K562 (cell line): ENCODE results near the gene HEATR9.

Experiments used
- CEBPB ChIP-seq: fragments of 450-650 bp; IDR thresholded peaks from 2 replicates; pipeline ENCODE4 v1.6.1; 2016; ENCODE audit warnings: missing genetic modification characterization, missing compliant biosample characterization
- FOXP4 ChIP-seq: sonication (generic); formaldehyde crosslinking; IDR thresholded peaks from 2 replicates; pipeline ENCODE4 v1.8.0; 2022; ENCODE audit warnings: mild to moderate bottlenecking, missing genetic modification reagents, borderline replicate concordance
- HNRNPH1 ChIP-seq: fragments of 200-400 bp; formaldehyde crosslinking; optimal IDR thresholded peaks from 2 replicates; pipeline ENCODE3; 2017; ENCODE audit warnings: low read depth, mild to moderate bottlenecking, low read length, moderate library complexity
- HNRNPL ChIP-seq: fragments of 200-400 bp; formaldehyde crosslinking; IDR thresholded peaks from 2 replicates; pipeline ENCODE4 v1.6.1; 2017; ENCODE audit warnings: low read depth, mild to moderate bottlenecking, low read length
- JUNB ChIP-seq: fragments of 450-650 bp; formaldehyde crosslinking; conservative IDR thresholded peaks from 2 replicates; pipeline ENCODE4 v1.4.0; 2020; ENCODE audit warnings: mild to moderate bottlenecking
- KAT7 ChIP-seq: sonication (generic); formaldehyde crosslinking; IDR thresholded peaks from 2 replicates; pipeline ENCODE4 v1.8.0; 2022; ENCODE audit warnings: missing genetic modification reagents, mild to moderate bottlenecking, borderline replicate concordance
- NR3C1 ChIP-seq: sonication (generic); formaldehyde crosslinking; IDR thresholded peaks from 2 replicates; pipeline ENCODE4 v1.8.1; 2022; ENCODE audit warnings: missing genetic modification reagents
- RAD51 ChIP-seq: fragments of 450-650 bp; IDR thresholded peaks from 2 replicates; pipeline ENCODE4 v1.7.1; 2016; ENCODE audit warnings: low read depth, mild to moderate bottlenecking, borderline replicate concordance
- TEAD4 ChIP-seq, 2 experiments: sonication (generic) in 1 of 2; formaldehyde crosslinking in 1 of 2; IDR thresholded peaks; 2 replicates each; pipeline versions ENCODE4 v1.6.1 to v1.8.0; 2012 to 2022; ENCODE audit warnings: borderline replicate concordance in 1 of 2, inconsistent platforms in 1 of 2, low read length in 1 of 2, mild to moderate bottlenecking in 1 of 2, missing genetic modification reagents in 1 of 2
- ZNF143 ChIP-seq: sonication (generic); formaldehyde crosslinking; IDR thresholded peaks from 2 replicates; pipeline ENCODE4 v1.9.0; 2022; ENCODE audit warnings: mild to moderate bottlenecking, missing genetic modification reagents
- ZSCAN32 ChIP-seq: fragments of 450-650 bp; formaldehyde crosslinking; IDR thresholded peaks from 2 replicates; pipeline ENCODE4 v1.4.0; 2020; ENCODE audit warnings: mild to moderate bottlenecking, moderate library complexity

- TF ChIP-seq RAD51 (no peak), JUNB (CRISPR knock-in tag) (no peak), FOXP4 (no peak), CEBPB (tag) (no peak), KAT7 (CRISPR knock-in tag) (no peak), NR3C1 (CRISPR knock-in tag) (no peak), HNRNPL (no peak), HNRNPH1 (no peak), ZNF143 (CRISPR knock-in tag) (no peak), ZSCAN32 (CRISPR knock-in tag) (no peak), TEAD4 (IDR thresholded peaks at IDR 0.05; ENCODE audit: low read length) (no peak), TEAD4 (CRISPR knock-in tag; IDR thresholded peaks at IDR 0.05; ENCODE audit: borderline replicate concordance) (no peak)
Measured at GRCh38 chr17:35864853-35865252, 3.8 kb downstream of the HEATR9 start.
